ENCODE measurements around the gene TIGAR. TPM values are rescaled to one million over a fixed set of nuclear protein-coding genes. Genes with fewer than 3 reads are reported as not detected.

Gene TIGAR, protein sequence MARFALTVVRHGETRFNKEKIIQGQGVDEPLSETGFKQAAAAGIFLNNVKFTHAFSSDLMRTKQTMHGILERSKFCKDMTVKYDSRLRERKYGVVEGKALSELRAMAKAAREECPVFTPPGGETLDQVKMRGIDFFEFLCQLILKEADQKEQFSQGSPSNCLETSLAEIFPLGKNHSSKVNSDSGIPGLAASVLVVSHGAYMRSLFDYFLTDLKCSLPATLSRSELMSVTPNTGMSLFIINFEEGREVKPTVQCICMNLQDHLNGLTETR
- total RNA-seq (2014; rRNA removed; shearing (Covaris generic)) = 2.2 and 4.6 TPM in 2 replicates

DNA sequence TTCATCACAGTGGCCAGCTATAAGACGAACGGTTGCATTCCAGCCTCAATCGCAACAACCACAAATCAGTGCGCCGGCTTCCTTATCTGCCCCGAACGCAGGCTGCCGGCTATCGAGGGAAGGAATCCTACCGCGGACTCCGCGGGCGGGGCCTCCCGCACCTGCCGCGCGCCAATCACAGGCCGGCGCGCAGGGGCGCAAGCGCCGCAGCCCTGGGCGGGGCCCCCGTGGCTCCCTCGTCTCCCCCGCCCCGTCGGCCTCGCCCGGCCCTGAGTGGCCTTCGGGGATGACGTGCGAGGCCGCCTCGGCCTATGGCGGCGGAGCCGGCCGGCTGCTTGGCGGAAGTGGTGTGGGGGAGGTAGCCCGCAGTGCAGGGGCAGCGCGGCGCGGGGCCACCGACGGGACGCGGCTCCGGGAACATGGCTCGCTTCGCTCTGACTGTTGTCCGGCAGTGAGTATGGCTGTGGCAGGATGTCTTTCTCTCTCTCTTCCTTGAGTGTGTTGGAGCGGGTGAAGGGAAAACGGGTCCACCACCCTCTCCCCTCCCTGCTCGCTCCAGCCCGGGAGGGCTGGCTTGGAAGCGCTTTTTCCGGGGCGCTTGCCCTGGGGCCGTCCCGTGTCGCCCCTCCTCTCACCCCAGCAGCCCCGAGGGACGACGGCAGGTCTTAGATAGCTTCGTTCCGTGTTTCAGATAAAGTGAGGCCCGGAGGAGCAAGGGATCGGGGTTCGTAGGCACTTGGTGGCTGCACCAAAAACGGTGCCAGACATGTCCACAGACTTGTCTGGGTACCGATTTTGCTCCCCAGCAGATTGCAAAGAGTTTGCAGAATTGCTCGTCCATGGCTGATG, at the start of gene TIGAR:
Gene TIGAR (plus strand): TSS at position 361 of the 849 bp plus-strand sequence. CDS start 59 bp downstream, at position 420.
- peak; percentile 94 for DNase-seq (ENCODE audit: low spot score)

DNA sequence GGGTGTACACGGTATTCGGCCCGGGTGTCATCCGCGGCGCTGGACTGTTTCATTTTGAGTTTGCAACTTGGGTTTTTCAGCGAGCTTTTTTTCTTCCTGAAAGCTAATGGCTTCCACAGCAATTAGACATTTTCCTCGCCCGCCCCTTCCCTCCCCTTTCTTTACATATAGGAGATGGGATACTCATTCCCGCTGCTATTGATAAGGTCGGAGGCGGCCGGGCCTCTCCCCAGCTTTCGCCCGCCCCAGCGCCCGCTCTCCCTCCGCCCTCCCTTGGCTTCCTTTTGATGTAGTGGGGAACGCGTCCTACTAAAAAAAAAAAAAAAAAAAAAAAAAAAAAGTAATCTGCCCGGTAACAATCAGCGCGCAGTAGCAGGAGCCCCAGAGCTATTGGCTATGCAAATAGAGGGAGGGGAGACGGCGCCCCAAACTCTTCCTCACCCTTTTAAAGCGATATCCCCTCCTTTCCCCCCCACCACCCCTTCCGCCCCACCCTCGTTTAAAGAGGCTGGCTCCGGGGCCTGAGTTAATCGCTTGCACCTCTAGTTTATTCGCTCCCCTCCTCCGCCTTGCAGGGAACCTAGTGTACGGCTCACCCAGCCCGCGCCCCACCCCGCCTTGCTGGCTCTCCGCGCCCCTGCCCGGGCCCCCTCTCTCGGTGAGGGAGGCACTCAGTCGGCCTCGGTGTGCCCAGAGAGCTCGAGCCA, 49.1 kb upstream of the TIGAR start:
- no peak for DNase-seq (ENCODE audit: low spot score)

DNA sequence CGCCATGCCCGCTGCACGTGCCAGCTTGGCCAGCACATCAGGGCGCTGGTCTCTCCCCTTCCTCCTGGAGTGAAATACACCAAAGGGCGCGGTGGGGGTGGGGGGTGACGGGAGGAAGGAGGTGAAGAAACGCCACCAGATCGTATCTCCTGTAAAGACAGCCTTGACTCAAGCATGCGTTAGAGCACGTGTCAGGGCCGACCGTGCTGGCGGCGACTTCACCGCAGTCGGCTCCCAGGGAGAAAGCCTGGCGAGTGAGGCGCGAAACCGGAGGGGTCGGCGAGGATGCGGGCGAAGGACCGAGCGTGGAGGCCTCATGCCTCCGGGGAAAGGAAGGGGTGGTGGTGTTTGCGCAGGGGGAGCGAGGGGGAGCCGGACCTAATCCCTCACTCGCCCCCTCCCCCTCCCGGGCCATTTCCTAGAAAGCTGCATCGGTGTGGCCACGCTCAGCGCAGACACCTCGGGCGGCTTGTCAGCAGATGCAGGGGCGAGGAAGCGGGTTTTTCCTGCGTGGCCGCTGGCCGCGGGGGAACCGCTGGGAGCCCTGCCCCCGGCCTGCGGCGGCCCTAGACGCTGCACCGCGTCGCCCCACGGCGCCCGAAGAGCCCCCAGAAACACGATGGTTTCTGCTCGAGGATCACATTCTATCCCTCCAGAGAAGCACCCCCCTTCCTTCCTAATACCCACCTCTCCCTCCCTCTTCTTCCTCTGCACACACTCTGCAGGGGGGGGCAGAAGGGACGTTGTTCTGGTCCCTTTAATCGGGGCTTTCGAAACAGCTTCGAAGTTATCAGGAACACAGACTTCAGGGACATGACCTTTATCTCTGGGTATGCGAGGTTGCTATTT, 48.4 kb upstream of the TIGAR start:
- no peak for DNase-seq (ENCODE audit: low spot score)

DNA sequence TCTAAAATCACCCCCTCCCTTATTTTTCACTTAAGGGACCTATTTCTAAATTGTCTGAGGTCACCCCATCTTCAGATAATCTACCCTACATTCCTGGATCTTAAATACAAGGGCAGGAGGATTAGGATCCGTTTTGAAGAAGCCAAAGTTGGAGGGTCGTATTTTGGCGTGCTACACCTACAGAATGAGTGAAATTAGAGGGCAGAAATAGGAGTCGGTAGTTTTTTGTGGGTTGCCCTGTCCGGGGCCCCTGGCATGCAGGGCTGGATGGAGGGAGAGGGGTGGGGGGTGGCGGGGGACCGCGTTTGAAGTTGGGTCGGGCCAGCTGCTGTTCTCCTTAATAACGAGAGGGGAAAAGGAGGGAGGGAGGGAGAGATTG, 47.8 kb upstream of the TIGAR start:
- no peak for DNase-seq (ENCODE audit: low spot score)

DNA sequence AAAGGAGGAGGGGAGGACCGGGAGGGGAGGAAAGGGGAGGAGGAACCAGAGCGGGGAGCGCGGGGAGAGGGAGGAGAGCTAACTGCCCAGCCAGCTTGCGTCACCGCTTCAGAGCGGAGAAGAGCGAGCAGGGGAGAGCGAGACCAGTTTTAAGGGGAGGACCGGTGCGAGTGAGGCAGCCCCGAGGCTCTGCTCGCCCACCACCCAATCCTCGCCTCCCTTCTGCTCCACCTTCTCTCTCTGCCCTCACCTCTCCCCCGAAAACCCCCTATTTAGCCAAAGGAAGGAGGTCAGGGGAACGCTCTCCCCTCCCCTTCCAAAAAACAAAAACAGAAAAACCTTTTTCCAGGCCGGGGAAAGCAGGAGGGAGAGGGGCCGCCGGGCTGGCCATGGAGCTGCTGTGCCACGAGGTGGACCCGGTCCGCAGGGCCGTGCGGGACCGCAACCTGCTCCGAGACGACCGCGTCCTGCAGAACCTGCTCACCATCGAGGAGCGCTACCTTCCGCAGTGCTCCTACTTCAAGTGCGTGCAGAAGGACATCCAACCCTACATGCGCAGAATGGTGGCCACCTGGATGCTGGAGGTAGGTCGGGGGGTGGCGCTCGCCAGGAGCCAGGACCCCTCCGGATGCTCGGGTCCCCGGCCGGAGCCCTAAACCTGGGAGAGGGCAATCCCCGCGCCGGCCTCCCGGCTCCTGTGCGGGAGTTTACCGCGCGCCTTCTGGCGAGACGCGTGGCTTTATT, 47.2 kb upstream of the TIGAR start, which contains the start of gene CCND2:
Gene CCND2 (plus strand): TSS at position 111 of the 744 bp plus-strand sequence. CDS start 279 bp downstream, at position 390.
- DNase-seq (ENCODE audit: low spot score) = no peak

DNA sequence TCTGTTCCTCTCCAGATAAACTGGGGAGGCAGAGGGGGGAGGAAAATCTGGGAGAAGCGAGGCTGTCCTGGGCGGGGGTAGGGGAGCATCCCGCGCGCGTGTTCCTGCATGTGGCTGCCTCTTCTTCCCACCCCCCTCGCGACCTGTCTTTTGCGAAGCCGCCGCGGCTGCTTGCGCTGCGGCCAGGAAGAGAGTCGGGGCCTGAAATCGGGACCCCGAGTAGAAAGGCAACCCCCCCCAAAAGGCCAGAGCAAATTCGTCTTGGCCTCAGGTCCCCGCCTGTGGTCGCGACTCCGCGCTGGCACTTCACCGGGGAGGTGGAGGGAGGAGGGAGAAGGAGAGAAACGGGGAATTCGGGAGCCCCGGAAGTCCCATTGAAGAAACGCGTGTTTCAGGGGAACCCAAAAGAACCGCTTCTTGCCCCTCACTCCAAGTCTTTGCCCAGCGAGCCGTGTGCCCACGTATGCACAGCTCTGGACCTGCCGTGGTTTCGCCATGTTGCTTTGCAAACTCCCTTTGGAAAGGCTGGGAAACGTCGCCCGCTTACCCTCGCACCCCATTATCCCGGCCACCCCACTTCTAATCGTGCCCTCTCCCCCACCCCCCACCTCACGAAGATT, 46.5 kb upstream of the TIGAR start:
- DNase-seq (ENCODE audit: low spot score) = no peak

DNA sequence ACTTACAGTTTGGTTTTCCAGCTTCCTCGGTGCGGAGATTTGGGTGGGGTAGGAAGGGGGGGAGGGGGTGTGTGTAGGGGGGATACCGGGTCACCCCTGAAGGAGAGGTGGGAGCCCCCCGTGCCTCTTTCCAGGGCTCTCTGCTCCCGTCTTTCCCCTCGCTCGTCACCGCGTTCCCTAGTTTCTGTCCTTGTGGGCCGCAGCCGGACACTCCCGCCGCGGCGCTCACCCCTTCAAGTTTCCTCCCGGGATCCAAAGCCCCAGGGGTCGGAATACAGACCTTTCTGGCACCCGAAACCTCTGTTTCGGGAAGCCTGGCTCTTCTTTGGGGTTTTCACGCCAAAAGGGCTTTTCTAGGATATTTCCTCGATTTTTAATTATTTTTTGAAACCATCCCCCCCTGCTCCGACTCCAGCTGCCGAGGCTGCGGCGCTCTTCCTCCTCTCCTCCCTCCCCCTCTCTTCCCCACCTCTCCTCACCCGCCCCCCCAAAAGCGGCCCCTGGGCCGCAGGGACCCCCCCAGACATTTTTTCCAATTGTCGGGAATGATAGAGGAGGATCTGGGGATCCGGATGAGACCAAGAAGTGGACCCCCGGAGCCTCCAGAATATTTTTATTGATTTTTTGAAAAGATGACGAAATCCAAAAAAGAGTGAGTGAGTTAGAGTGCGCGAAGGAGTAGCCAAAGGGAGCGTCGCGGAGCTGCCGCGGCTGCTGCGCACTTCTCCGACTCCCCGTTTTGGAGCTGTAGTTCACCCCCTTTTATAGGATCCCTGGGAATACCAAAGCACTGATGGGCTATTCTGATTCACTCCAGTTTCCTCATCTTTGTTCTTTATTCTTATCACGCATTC, 45.8 kb upstream of the TIGAR start:
- no peak for DNase-seq (ENCODE audit: low spot score)

DNA sequence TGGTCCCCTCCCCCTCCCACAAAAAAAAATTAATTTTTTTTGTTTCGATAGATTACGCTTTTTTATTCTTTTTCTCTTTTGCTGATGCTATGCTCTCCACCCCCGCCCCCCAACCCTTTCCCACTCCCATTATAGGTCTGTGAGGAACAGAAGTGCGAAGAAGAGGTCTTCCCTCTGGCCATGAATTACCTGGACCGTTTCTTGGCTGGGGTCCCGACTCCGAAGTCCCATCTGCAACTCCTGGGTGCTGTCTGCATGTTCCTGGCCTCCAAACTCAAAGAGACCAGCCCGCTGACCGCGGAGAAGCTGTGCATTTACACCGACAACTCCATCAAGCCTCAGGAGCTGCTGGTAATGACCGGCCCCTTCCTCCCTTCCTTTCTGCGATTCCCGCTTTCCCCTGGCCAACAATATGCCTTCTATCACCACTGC, 45.1 kb upstream of the TIGAR start:
- DNase-seq (ENCODE audit: low spot score) = no peak

DNA sequence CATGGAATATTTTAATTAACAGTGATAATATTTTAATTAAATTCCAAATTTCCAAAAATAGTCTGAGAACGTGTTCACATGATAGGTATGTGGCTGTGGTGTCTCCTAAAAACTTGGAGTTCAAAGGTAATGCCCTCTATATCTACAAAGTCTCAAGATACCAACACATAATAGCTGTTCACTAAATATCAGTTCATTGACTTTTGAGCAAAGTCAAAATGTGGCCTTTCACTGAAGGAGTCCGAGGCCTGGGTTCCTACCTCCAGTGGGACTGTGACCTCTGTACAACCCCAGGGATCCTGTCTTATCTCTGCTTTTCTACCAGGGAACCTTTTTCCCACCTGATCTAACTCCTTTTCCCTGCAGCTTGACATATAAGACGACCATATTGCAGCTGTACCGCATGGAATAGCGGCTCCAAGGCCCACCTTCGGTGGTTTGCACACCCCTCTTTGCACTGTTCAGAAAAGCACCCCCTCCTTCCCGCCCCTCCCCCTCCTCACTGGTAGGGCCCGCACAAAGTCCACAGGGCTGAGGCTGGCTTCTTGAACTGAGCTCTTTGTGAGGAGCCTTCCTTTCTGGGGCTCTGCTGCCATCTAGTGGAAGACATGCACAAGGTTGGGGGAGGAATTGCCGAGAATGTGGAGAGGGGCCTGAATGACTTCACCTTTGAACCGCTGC, 44.3 kb upstream of the TIGAR start:
- DNase-seq (ENCODE audit: low spot score) = peak; percentile 77

DNA sequence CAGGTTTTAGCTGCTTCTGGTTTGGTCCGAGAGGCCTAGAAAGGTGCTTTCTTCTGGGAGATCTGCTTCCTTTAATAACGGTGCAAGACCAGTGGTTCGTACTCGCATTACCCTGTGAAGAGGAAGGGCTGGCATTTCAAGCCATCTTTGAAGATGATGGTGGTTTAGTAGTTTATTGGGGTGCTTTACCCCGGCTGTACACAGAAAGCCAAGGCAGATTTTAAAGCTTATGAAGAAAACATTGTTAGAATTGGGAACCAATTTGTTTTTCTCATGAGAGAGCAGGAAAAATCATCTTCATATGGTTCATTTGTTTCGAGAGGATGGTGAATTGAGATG, 43.8 kb upstream of the TIGAR start:
- no peak for DNase-seq (ENCODE audit: low spot score)

DNA sequence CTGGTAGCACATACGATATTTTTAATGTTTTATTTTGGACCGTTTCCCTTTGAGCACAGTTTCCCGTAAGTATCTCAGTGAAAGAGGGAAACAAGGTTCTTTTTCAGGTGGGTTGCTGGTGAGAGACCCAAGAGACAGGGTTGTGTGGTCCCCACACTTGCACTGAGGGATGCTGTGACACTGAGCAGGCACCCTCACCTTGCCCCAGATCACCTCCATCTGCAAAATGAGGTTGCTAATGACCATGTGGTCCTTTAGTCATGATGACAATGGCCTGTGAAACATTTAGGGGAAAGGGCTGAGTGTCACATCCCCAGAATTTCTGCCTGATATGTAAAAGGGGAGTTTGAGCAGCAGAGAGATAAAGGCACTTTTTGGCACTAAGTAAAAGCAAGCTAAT, 43.2 kb upstream of the TIGAR start:
- no peak for DNase-seq (ENCODE audit: low spot score)

DNA sequence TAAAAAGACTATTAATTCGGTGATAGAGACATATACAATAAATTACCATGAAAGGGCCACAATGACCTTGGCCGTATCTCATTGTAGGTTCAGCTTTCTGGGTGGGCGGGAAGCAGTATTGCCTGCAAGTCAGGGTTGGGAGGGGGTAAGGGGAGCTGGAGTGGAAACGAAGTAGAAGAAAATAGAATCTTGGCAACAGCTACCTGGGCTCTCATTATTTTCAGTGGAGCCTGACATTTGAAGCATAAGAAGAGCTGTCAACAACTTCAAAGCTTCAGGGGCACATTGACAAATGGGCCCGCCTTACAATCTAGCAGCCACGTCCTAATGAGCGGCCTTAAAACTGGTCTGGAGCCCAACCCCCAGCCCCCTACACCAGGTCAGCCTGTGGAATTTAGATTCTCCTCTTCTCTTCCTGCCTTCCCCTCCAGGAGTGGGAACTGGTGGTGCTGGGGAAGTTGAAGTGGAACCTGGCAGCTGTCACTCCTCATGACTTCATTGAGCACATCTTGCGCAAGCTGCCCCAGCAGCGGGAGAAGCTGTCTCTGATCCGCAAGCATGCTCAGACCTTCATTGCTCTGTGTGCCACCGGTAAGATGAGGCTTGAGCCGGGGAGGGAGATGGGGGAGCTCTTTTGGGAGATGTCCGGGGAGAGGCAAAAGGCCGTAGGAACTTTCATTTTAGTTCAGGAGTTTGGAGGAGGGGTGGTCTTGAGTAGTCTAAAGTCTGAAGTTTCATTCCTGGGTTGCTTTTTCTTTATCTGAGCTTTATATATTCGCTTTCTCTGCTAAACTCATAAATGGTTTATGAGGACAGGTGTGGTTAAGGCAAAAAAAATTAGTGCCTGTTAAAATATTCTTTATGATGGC, 42.5 kb upstream of the TIGAR start:
- DNase-seq (ENCODE audit: low spot score) = no peak

DNA sequence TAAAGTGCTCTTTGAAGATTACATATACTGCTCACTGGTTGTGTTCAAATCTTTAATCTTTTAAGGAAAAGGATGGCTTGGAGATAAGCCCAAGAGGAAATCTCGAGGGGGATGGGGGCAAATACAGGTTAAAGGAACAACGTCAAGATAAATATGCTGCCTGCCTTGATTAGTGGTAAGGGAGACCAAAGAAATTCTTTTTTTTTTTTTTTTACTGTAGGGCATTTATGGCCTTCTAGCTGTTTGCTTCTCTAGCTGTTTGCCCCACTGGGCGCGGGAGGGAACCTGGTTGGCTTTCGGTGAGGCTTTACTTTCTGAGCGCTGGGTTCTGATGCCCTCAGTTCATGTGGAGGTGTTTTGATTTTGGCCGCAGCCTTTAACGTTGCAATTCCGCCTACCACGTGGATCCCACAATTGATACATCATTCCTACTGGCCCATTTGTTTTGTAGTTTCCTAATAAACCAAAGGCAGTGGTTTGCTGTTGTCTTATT, 41.8 kb upstream of the TIGAR start:
- DNase-seq (ENCODE audit: low spot score) = no peak

DNA sequence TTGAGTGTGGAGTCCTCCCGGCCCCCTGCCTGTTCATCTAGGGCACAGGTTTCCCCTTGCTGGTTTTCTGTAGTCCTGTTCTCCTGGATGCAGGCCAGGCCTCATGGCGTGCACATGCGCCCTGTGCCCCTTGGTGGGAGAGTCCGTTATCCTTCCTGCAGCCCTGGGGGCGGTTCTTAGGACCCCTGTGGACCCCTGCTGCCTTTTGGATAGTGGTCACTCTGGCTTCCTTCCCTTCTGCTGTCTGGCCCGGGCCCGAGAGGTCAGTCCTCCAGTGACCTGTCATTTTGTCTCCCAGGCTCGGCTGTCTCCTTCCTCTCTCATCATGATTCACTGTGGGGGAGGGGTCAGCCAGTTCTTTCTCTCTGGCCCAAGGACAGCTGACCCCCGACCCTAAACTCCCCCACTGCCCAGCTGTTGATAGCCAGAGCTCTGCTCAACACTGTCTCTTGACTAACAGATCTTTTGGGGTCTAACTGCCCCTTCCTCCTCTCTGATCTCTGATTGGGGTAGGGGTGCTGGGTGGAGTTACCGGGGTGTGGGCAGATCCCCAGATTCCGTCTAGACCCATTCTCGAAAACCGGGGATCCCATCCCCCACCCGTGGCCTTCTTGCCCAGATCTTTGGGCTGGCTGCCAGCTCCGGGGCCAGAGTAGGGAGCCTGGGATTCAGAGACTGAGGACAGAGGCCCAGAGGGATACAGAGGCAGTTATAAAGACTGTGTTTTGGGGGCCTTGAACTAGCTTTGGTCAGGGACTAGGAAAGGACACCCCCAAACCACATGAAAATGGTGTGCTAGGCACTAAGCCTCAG, 40.5 kb upstream of the TIGAR start:
- DNase-seq (ENCODE audit: low spot score) = no peak

DNA sequence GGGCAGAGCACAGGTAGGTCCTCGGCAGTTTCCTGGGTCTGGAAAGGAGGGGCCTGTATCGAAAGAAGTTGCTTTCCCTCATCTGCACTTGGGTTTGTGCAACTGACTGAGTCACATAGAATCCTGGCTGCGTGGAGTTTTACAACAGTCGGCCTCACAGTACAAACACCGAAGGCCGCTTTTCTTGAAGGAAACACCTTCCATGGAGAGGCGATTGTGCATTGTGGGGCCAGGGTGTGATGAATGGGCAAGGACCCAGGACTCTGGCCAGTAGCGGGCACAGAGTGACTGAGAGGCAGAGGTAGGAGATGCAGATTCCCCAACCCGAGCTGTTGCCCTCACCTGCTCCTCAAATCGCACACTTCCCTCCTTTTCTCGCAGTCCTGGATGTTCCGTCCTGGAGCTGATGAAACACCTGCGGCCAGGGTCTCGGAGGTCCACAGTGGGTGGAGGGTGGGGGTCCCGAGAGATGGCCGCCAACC, 39.8 kb upstream of the TIGAR start:
- DNase-seq (ENCODE audit: low spot score) = no peak

DNA sequence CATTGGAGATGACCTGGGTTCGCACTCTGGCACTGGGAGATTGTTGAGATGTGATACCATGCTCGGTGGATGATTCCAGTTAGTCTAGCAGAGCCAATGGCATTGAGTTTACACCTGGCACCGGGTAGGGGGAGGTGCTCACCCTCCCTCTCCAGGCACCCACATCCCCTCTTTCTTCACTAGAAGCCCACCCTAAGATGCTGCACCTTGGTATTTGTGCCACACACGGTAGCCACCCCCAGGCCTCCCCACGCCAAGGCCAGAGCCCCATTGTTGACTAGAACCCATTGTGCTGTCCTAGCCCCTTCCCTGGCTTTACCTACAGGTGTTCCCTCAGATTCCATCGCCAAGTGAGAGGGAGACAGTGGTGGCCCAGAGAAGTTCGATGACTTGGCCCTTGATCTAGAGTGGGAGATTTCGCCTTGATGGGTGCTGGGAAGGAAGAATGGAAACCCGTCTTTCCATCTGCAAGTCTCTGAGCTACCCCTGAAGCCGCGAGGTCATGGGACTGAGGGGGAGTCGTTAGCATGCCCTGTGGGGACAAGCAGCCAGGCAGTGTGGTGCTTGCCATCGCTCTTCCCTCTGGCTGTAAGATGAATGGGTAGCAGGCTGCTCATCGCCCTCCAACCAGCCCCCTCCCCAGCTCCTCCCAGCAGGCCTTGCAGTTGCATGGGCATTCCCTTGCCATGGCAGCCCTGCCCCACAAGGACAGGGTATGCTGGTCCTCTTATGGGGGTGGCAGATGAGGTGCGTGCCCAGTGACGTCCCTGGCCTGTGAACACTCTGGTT, 38.7 kb upstream of the TIGAR start:
- DNase-seq (ENCODE audit: low spot score) = no peak
